ENCODE measurements around the gene ISOC1. TPM values are rescaled to one million over a fixed set of nuclear protein-coding genes. Genes with fewer than 3 reads are reported as not detected.

ISOC1 gene
- total RNA-seq, 1 experiment from 2014 or later = 21.1 TPM

DNA sequence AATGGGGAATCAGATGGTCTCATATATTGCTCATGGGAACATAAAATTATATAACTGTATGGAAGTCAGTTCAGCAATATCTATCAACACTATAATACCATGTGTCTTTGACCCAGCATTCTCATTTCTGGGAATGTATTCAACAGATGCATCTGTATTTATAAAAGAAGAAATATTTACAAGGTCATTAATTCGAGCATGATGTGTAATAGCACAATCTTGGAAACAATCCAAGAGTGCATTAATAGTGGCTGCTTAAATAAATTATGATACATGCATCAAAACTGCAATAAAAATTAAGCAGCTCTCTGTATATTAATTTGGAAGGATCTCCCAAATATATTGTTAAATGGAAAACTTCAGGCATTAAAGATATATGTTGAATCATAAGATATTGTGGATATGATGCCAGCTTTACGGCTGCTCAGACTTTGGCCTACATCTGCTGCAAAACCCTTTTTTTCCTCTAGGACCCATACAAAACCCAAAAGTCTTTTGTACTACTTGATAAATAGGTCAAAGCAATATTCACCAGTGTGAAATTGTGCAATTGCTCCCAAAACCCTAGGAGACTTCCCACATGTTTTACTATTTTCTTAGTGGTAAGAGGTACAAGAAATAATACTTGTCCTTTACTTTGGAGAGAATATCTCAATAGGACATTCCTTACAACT, 45.3 kb upstream of the ISOC1 start:
- Histone ChIP-seq H3K9me3 (ENCODE audit: low read depth, low read length, poor library complexity, severe bottlenecking) (peaks cover 3% of the 10 kb centered on the region), H3K27me3 (replicated peaks; ENCODE audit: insufficient read depth, low read depth, low read length, poor library complexity) (no peaks in the 10 kb centered on the region), H3K27ac (ENCODE audit: low read depth, low read length, poor library complexity, severe bottlenecking) (no peak overlapping the region), H3K36me3 (ENCODE audit: insufficient read depth, low read length, poor library complexity, severe bottlenecking) (no peaks in the 10 kb centered on the region), H3K4me3 (ENCODE audit: low read depth, low read length, poor library complexity, severe bottlenecking) (no peak overlapping the region), H3K4me1 (ENCODE audit: insufficient read depth, low read length, poor library complexity, severe bottlenecking) (no peaks in the 10 kb centered on the region)
- BruUV-seq (replicated peaks) = no TSS peak
- intact Hi-C loops (cut with micrococcal nuclease; ENCODE audit: unreplicated experiment) = no loop called here
- TF ChIP-seq CTCF (conservative IDR thresholded peaks at IDR 0.05; ENCODE audit: low read depth, low read length) = no peak
- no peak for TF ChIP-seq EZH2 (IDR thresholded peaks at IDR 0.05; ENCODE audit: borderline replicate concordance, low read depth, low read length, poor library complexity, severe bottlenecking)
- DNase-seq (ENCODE audit: low spot score) = no peak
- ChIA-PET CTCF (no interaction called here), POLR2A (ENCODE audit: low non-redundant PET) (no interaction called here)

DNA sequence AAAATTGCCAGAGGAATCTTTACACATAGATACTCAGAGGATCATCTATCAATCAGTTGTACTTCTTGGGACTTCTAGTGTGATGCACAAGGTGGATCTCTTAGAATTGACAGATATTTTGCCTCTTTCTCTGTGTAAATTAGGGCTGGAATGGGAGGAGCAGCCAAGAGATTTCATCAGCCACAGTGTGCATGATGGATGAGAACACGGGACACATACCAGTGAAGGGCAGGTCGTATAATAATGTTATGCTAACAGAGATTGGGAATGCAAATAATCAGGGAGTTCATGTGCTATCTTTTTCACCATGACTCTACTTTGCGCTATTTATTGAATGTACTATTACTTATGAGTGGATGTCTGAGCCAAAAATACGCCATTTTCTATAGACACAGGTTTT, 43.3 kb upstream of the ISOC1 start:
- no peak for DNase-seq (ENCODE audit: low spot score)

GRCh38 chr5:129053438-129053837, 41.1 kb upstream of the ISOC1 start:
- POLR2A ChIA-PET (ENCODE audit: low non-redundant PET) = no interaction called here
- no peaks in the 10 kb centered on the region for H3K9me3 ChIP-seq (ENCODE audit: low read depth, low read length, poor library complexity, severe bottlenecking)
- H3K4me1 ChIP-seq (ENCODE audit: insufficient read depth, low read length, poor library complexity, severe bottlenecking) = no peaks in the 10 kb centered on the region
- CTCF ChIA-PET = no interaction called here
- H3K4me3 ChIP-seq (ENCODE audit: low read depth, low read length, poor library complexity, severe bottlenecking) = no peak overlapping the region
- no TSS peak for BruUV-seq (replicated peaks)
- H3K27me3 ChIP-seq (replicated peaks; ENCODE audit: insufficient read depth, low read depth, low read length, poor library complexity) = no peaks in the 10 kb centered on the region
- TF ChIP-seq EZH2 (IDR thresholded peaks at IDR 0.05; ENCODE audit: borderline replicate concordance, low read depth, low read length, poor library complexity, severe bottlenecking) = no peak
- TF ChIP-seq CTCF (conservative IDR thresholded peaks at IDR 0.05; ENCODE audit: low read depth, low read length) = no peak
- DNase-seq (ENCODE audit: low spot score) = no peak
- intact Hi-C loops (cut with micrococcal nuclease; ENCODE audit: unreplicated experiment) = no loop called here
- H3K27ac ChIP-seq (ENCODE audit: low read depth, low read length, poor library complexity, severe bottlenecking) = no peak overlapping the region
- no peaks in the 10 kb centered on the region for H3K36me3 ChIP-seq (ENCODE audit: insufficient read depth, low read length, poor library complexity, severe bottlenecking)

More for the DNA sequence above, 43.3 kb upstream of the ISOC1 start:
- CTCF ChIA-PET = no interaction called here
- BruUV-seq (replicated peaks) = no TSS peak
- intact Hi-C loops (cut with micrococcal nuclease; ENCODE audit: unreplicated experiment) = no loop called here
- H3K27me3 ChIP-seq (replicated peaks; ENCODE audit: insufficient read depth, low read depth, low read length, poor library complexity) = no peaks in the 10 kb centered on the region
- no peak overlapping the region for H3K27ac ChIP-seq (ENCODE audit: low read depth, low read length, poor library complexity, severe bottlenecking)
- POLR2A ChIA-PET (ENCODE audit: low non-redundant PET) = no interaction called here
- no peak overlapping the region for H3K4me3 ChIP-seq (ENCODE audit: low read depth, low read length, poor library complexity, severe bottlenecking)
- no peaks in the 10 kb centered on the region for H3K9me3 ChIP-seq (ENCODE audit: low read depth, low read length, poor library complexity, severe bottlenecking)
- no peaks in the 10 kb centered on the region for H3K4me1 ChIP-seq (ENCODE audit: insufficient read depth, low read length, poor library complexity, severe bottlenecking)
- TF ChIP-seq EZH2 (IDR thresholded peaks at IDR 0.05; ENCODE audit: borderline replicate concordance, low read depth, low read length, poor library complexity, severe bottlenecking) (no peak), CTCF (conservative IDR thresholded peaks at IDR 0.05; ENCODE audit: low read depth, low read length) (no peak)
- no peaks in the 10 kb centered on the region for H3K36me3 ChIP-seq (ENCODE audit: insufficient read depth, low read length, poor library complexity, severe bottlenecking)

Data from A673 (cell line).